Activated CD4-positive, CD25-positive, alpha-beta regulatory T cell (primary cell): ENCODE measurements around the gene ZNF318.

ENCODE experiments used
- DNase-seq, 4 experiments: peaks; one replicate each; lab custom pipeline; 2025; lab: John Stamatoyannopoulos, UW

Gene ZNF318

DNA sequence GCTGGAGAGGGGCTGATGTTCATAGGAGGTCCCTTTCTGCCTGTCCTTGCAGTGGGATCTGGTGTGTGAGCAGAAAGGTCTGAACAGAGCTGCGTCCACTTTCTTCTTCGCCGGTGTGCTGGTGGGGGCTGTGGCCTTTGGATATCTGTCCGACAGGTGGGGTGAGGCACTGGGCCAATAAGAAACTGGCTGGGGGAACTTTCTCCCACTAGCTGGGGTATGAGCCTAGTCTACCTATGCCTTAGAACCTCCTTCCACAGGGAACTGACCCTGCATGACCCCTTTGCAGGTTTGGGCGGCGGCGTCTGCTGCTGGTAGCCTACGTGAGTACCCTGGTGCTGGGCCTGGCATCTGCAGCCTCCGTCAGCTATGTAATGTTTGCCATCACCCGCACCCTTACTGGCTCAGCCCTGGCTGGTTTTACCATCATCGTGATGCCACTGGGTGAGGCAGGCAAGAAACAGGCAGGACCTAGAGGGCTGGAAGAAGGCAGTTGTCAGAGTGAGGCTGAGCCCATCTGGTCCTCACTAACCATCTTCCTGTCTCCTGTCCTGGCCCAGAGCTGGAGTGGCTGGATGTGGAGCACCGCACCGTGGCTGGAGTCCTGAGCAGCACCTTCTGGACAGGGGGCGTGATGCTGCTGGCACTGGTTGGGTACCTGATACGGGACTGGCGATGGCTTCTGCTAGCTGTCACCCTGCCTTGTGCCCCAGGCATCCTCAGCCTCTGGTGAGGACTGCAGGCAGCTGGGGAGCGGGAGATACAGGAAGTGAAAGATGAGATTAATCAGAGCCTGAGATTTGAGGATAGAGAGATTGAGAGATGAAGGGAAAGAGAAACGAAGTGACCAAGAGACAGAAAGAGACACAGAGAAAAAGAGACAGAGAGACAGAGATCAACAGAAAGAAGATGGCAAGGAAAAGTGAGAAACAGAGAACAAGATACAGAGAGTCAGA, 69.8 kb downstream of the ZNF318 start:
- no peak for DNase-seq

GRCh38 chr6:43298565-43299337, 70.7 kb downstream of the ZNF318 start:
- no peak for DNase-seq

- no peak for DNase-seq
These were observed 71.5 kb downstream of the ZNF318 start, which contains the start of gene SLC22A7 for GRCh38 chr6:43297644-43298564. Gene SLC22A7, plus strand, starts transcription at chr6:43298260. Its CDS starts 99 bp downstream, at chr6:43298359.

DNA sequence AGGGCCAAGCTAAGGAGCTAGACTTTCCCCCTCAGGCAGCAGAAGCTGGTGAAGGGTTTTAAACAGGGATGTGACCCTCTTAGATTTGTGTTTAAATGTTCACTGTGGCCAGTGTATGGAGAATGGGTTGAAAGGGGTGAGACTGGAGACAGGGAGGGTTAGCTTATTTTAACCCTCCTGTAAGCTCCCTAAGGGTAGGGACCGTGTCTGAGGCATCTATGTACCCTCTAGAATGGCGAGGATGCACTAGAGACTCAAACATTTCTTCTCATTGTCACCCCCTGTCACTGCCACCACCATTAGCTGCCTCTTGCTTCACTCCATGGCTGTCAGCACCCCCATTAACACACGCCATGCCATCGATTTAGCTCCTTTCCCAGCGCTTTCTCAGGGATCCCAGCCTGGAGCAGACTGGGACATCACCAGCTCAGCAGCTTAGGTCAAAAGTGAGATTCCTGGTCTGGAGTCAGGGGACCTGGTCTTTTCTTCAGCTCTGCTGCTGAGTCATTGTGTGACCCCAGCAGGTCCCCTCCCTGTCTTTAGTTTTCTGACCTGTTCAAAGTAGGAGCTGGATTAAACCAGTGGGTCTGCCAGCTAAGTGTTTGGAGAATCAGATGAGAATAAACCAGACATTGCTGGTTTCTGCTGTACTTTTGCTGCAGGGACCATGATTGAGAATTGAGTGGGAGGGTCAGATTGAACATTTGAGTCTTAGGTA, 72.5 kb downstream of the ZNF318 start:
- no peak for DNase-seq

- no peak for DNase-seq
These were observed 74.0 kb downstream of the ZNF318 start for GRCh38 chr6:43295456-43295855.

- DNase-seq = no peak
These were observed 74.9 kb downstream of the ZNF318 start for GRCh38 chr6:43294536-43294935.

GRCh38 chr6:43293698-43294097, 75.7 kb downstream of the ZNF318 start:
- no peak for DNase-seq

GRCh38 chr6:43292763-43293318, 76.6 kb downstream of the ZNF318 start:
- DNase-seq = no peak

GRCh38 chr6:43292341-43292740, 77.1 kb downstream of the ZNF318 start:
- no peak for DNase-seq

DNA sequence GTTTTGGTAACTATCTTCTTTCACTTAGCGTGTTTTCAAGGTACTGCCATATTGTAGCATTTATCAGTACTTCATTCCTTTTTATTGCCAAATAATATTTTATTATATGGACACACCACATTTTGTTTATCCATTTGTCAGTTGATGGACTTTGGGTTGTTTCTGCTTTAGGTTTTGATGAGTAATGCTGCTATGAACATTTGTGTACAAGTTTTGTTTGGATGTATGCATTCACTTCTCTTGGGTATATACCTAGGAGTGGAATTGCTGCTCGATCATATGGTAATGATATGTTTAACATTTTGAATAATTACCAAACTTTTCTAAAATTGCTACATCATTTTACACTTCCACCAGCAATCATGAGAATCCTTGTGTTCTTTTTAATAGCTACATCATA, 77.7 kb downstream of the ZNF318 start:
- no peak for DNase-seq

DNA sequence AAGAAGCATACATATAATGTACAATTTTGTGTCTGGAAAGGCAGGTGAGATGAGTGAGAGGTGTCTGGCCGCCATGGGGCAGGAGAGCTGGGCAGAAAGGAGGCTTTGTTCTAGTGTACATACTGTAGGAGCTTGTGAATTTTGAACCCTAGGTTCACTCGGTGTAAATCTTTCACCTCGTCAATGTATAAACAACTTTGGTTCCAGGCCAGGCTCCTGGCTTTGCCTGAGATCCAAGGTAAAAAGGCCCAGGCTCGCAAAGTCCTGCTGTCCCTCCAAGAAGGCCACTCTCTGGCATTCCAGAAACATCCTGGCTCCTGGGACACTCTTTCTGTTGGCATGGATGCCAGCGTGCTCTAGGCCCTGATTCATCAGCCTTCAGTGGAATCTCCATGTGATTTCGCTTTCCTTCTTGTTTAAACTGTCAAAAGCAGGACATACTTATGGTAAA, 78.5 kb downstream of the ZNF318 start:
- DNase-seq = no peak

- DNase-seq = no peak
These were observed 79.0 kb downstream of the ZNF318 start for GRCh38 chr6:43290339-43290904.

- no peak for DNase-seq
These were observed 81.4 kb downstream of the ZNF318 start for GRCh38 chr6:43287717-43288679.

- no peak for DNase-seq
These were observed 82.3 kb downstream of the ZNF318 start for GRCh38 chr6:43286980-43287716.

DNA sequence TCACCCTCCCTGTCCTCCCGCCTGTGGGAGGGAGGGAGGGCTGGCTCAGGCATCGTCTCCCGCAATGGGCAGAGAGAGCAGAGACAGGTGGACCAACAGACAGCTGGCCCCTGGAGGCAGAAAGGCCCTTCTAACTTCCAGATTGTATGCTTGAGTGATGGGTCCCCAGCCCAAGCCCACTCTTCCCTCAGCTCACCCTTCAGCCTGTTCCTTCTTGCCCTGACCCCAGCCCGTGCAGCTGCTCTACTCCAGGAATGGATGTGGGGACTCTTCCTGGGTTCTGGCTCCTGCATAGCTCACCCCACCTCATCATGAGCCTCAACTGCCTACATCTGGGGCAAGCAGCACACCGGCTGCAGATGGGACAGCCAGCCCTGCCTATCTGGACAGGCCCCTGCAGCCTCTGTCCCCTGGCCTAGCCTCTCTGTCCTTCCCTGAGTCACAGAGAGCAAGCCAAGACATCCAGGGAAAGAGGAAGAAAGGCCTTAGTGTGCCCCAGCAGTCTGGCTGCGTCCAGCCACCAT, 82.9 kb downstream of the ZNF318 start:
- no peak for DNase-seq
